VCaP (cell line): Measurements from ENCODE around the gene IKBKE.

ENCODE experiments used
- H3K27ac ChIP-seq: fragments of 450-650 bp; 2 replicates; pipeline ENCODE4 v1.5.1; 2017
- TF ChIP-seq, protein P1 (sequence below): fragments of 450-650 bp; conservative IDR thresholded peaks from 2 replicates; pipeline ENCODE4 v1.5.1; 2017; ENCODE audit warnings: mild to moderate bottlenecking, moderate library complexity

Gene IKBKE

DNA sequence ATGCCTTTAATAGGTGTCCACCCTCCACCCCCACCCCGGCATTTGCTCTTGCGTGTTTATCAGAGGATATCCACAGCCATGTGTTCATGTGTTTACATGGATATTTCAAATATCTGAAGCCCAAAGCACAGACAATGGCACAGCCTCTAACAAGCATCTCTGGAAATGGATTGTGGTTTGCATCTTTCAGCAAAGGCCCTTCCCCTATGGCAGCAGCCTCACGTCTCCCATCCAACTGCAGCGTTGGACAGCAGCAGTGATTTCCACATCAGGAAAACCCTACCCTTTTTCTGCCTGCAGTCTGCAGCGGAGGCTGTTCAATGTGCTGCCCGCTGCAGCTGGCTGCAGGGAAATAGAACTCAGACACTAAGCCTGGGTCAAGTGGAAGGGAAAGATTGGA lies 38.7 kb downstream of the IKBKE start:
- no peak overlapping the region for H3K27ac ChIP-seq
- TF ChIP-seq, protein P1, sequence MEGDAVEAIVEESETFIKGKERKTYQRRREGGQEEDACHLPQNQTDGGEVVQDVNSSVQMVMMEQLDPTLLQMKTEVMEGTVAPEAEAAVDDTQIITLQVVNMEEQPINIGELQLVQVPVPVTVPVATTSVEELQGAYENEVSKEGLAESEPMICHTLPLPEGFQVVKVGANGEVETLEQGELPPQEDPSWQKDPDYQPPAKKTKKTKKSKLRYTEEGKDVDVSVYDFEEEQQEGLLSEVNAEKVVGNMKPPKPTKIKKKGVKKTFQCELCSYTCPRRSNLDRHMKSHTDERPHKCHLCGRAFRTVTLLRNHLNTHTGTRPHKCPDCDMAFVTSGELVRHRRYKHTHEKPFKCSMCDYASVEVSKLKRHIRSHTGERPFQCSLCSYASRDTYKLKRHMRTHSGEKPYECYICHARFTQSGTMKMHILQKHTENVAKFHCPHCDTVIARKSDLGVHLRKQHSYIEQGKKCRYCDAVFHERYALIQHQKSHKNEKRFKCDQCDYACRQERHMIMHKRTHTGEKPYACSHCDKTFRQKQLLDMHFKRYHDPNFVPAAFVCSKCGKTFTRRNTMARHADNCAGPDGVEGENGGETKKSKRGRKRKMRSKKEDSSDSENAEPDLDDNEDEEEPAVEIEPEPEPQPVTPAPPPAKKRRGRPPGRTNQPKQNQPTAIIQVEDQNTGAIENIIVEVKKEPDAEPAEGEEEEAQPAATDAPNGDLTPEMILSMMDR, result no peak

DNA sequence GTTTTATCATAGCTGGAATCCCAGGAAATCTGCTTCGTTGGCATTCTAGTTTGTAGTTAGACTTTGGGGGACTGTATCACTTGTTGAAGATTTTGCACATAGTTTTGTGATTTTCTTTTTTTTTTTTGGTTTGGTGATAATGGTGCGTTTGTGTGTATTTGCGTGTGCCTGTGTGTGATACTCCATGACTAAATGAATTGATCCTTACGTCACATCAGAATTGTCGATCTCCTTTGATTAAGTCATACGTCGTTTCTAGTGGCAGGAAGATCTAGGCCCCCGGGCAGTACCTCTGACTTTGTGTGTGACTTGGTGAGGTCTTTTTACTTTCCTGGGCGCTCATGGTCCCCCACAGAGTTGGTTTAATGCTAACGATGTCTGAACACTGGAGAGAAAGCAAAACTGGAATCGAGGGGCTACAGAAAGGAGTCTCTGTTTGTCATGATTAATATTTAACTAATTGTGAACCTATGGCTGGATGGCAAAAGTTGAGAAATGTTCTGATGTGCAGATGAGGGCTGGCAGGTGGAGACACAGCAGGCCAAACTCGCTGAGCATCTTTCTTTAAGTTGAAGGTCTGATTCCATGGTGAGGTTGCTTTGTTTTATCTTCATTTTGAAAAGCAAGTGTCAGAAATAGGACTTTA lies 39.5 kb downstream of the IKBKE start:
- TF ChIP-seq, protein P1, result no peak
- no peak overlapping the region for H3K27ac ChIP-seq

DNA sequence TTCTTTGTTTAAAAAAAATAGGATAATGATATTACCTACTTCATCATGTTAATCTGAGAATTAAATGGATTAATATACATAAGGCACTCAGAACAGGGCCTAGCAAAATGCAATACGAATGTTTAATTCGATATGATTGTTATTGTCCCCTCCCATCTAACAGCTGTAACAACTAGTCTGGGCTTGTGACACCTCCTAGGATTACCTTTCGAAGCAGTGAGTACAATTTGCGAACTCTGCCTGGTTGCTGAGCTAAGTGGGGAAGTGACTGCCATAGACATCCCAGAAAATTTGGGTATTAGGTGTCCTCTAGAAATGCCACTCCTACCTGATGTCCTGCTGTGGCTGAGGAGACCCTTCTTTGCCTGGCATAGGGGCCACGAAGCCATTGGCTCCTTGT lies 40.1 kb downstream of the IKBKE start:
- TF ChIP-seq, protein P1, result no peak
- H3K27ac ChIP-seq, result peak overlapping the region; percentile 78; the same call in 1 of the 2 replicates

DNA sequence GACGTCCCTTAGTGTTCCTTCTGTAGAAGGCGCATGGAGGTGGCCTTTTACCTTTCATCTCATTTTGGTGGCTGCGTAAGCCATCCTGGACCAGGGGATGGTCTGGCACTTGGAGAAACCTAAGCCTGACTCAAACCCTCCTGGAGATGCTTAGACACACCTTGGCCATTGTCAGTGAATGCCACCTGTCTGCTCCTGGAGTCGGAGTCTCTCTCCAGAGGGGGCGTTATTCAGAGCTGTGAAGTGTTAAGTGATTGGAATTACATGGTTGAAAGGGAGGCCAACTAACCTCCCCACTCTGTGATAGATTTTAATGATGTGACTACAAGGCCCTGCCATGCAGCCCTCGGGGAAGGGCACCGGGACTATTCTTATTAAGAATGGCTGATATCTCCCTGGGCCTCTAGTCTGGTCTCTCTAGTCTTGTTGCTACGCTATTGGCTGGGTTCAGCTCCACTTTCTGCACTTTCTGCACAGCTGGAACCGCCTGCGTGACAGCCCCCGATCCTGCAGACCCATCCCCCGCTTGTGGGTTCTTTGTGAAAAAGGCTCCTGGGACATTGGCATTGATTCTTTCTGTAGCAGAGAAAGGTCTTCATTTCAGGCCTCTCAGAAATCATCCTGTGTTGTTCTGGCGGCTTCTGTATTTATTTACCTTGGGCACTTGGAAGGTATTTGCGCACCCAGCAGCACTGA lies 41.2 kb downstream of the IKBKE start:
- H3K27ac ChIP-seq, result peak overlapping the region; percentile 78
- TF ChIP-seq, protein P1, result no peak

DNA sequence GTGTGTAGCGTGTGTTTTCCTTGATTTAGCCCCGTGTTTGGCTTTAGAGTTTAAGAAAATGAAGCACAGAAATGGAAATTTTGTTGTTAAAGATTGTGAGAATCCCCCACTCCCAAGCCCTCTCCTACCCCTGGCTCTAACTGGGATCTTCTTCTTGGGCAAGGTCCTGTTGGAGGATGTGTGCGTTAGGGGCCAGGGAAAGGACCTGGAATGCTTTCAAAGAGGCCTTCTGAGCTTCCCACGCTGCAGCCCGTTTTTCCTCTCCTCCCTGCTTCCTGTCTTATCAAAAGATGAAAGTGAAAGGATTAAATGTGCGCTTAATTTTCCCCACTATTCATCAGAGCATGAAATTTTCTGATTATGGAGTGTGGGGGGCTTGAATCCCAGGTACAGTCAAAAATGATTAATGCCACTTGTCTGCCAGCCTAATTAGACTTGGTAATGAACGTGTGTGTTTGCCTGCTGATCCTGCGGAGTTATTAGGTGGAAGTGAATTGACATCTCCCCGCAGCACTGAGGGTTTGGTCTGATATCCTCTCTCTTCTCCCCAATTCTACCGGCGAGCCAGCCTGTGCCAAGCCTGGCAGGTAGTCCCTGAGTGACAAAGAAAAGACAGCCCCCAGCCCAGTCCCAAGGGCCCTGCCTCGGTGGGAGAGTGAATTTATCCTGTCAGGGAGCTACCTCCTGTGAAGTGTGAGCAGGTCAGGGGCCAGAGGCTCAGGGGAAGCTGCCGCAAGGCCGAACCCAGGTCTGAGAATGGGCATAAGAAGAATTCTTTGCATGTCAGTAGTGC lies 42.0 kb downstream of the IKBKE start:
- H3K27ac ChIP-seq, result peak overlapping the region; percentile 78
- TF ChIP-seq, protein P1, result no peak

DNA sequence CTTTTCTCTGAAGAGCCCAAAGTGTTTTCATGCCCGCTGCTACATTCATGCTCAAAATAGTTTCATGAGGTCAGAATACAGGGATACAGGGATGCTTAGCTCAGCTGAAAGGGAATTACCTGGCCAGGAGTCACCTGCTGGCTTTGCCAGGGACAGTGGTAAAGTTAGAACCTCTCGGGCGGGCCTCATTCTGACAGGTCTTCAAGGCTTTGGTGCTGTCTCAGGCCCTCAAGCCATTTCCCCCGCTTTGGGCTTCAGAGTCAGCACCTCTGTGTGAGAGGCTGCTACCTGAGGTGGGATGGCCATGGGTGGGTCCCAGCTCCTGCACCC lies 42.5 kb downstream of the IKBKE start:
- TF ChIP-seq, protein P1, result no peak
- peak overlapping the region; percentile 78 for H3K27ac ChIP-seq
